HCT116 (cell line): ENCODE measurements around the gene STPG2.

Experiments
- CEBPB ChIP-seq: IDR thresholded peaks from 2 replicates; pipeline ENCODE4 v1.6.1; 2012; ENCODE audit warnings: low read depth
- EGR1 ChIP-seq: IDR thresholded peaks from 2 replicates; pipeline ENCODE4 v1.6.1; 2012; ENCODE audit warnings: low read depth
- EZH2 ChIP-seq: fragments of 200-600 bp; sonication (generic); IDR thresholded peaks from 2 replicates; pipeline ENCODE4 v1.6.1; 2017; ENCODE audit warnings: antibody characterized with exemption, mixed run types
- EZH2phosphoT487 ChIP-seq: fragments of 200-600 bp; IDR thresholded peaks from 2 replicates; pipeline ENCODE4 v1.6.1; 2018; ENCODE audit warnings: antibody characterized with exemption, borderline replicate concordance
- POLR2A ChIP-seq: IDR thresholded peaks from 2 replicates; pipeline ENCODE4 v1.7.0; 2011; ENCODE audit warnings: borderline replicate concordance; ENCODE audit not compliant: insufficient read depth, insufficient read length; ENCODE audit errors: extremely low read depth
- POLR2AphosphoS5 ChIP-seq: IDR thresholded peaks from 2 replicates; pipeline ENCODE4 v1.6.1; 2011; ENCODE audit warnings: mild to moderate bottlenecking, low read depth, low read length, moderate library complexity
- SP1 ChIP-seq: IDR thresholded peaks from 2 replicates; pipeline ENCODE4 v1.6.1; 2012; ENCODE audit warnings: low read depth
- SRF ChIP-seq: IDR thresholded peaks from 2 replicates; pipeline ENCODE4 v1.6.1; 2012; ENCODE audit warnings: low read depth
- TCF7L2 ChIP-seq: IDR thresholded peaks from 2 replicates; pipeline ENCODE4 v1.7.0; 2011; ENCODE audit warnings: borderline replicate concordance, inconsistent platforms; ENCODE audit not compliant: insufficient read depth, insufficient read length; ENCODE audit errors: extremely low read depth
- YY1 ChIP-seq: IDR thresholded peaks from 2 replicates; pipeline ENCODE4 v1.6.1; 2011; ENCODE audit warnings: low read length, low read depth, moderate library complexity, mild to moderate bottlenecking; ENCODE audit not compliant: insufficient replicate concordance; ENCODE audit errors: extremely low read depth
- TF ChIP-seq, protein P1 (sequence below): IDR thresholded peaks from 2 replicates; pipeline ENCODE4 v1.6.1; 2011; ENCODE audit warnings: mild to moderate bottlenecking, low read length, moderate library complexity; ENCODE audit not compliant: insufficient replicate concordance; ENCODE audit errors: extremely low read depth
- TF ChIP-seq, protein P2 (sequence below), 3 experiments: fragments of 200-600 bp in 1 of 3; sonication (generic) in 1 of 3; IDR thresholded peaks in 2 of 3; conservative IDR thresholded peaks in 1 of 3; 2 replicates each; pipeline ENCODE4 v1.5.1; 2012 to 2017; ENCODE audit warnings: low read depth in 2 of 3, low read length in 2 of 3, antibody characterized with exemption in 1 of 3, borderline replicate concordance in 1 of 3, control low read depth in 1 of 3, mild to moderate bottlenecking in 1 of 3, mixed read lengths in 1 of 3, mixed run types in 1 of 3, moderate library complexity in 1 of 3; ENCODE audit not compliant: insufficient read depth in 1 of 3
- TF ChIP-seq, protein P3 (sequence below): IDR thresholded peaks from 2 replicates; pipeline ENCODE4 v1.6.1; 2012
- TF ChIP-seq, protein P4 (sequence below): IDR thresholded peaks from 2 replicates; pipeline ENCODE4 v1.6.1; 2012

DNA sequence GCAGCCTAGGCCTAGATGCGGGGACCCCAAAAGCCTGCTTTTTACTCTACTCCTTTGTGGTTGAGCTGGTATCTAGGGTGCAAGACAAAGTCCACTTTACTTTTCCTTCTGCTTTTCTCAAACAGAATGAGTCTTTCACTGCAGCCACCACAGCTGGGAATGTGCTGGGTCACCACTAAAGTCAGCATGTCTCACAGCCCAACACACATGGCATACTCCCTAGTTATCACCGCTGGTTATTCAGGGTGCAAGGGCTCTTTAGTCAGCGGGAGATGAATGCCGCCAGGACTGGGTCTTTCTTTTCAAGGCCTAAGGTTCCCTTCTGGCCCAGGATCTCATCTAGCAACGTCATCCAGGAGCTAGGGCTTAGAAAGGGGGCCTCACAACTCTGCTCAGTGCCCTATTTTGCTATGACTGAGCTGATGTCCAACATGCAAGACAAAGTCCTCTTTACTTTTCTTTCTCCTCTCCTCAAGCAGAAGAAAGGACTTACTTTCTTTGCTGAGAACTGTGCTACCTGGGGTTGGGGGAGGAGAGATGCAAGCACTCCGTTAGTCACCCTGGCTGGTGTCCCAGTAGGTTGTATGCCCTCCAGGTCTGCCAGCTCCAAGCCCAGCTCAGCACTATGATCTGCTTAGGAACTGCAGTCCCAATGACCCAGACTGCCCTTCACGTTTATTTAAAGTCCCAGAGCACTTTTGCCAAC is 22.9 kb upstream of the STPG2 start:
- no peak for TF ChIP-seq SRF
- TF ChIP-seq EGR1 = no peak
- no peak for TF ChIP-seq EZH2phosphoT487
- TF ChIP-seq, protein P1, sequence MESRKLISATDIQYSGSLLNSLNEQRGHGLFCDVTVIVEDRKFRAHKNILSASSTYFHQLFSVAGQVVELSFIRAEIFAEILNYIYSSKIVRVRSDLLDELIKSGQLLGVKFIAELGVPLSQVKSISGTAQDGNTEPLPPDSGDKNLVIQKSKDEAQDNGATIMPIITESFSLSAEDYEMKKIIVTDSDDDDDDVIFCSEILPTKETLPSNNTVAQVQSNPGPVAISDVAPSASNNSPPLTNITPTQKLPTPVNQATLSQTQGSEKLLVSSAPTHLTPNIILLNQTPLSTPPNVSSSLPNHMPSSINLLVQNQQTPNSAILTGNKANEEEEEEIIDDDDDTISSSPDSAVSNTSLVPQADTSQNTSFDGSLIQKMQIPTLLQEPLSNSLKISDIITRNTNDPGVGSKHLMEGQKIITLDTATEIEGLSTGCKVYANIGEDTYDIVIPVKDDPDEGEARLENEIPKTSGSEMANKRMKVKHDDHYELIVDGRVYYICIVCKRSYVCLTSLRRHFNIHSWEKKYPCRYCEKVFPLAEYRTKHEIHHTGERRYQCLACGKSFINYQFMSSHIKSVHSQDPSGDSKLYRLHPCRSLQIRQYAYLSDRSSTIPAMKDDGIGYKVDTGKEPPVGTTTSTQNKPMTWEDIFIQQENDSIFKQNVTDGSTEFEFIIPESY = no peak
- TF ChIP-seq SP1 = no peak
- TF ChIP-seq, protein P2, sequence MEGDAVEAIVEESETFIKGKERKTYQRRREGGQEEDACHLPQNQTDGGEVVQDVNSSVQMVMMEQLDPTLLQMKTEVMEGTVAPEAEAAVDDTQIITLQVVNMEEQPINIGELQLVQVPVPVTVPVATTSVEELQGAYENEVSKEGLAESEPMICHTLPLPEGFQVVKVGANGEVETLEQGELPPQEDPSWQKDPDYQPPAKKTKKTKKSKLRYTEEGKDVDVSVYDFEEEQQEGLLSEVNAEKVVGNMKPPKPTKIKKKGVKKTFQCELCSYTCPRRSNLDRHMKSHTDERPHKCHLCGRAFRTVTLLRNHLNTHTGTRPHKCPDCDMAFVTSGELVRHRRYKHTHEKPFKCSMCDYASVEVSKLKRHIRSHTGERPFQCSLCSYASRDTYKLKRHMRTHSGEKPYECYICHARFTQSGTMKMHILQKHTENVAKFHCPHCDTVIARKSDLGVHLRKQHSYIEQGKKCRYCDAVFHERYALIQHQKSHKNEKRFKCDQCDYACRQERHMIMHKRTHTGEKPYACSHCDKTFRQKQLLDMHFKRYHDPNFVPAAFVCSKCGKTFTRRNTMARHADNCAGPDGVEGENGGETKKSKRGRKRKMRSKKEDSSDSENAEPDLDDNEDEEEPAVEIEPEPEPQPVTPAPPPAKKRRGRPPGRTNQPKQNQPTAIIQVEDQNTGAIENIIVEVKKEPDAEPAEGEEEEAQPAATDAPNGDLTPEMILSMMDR (IDR thresholded peaks at IDR 0.05 in 2 of 3, conservative IDR thresholded peaks at IDR 0.05 in 1 of 3; ENCODE audit: borderline replicate concordance in 1 of 3, insufficient read depth in 1 of 3, low read depth in 2 of 3, low read length in 2 of 3) = no peak
- no peak for TF ChIP-seq POLR2A
- no peak for TF ChIP-seq YY1
- no peak for TF ChIP-seq EZH2
- TF ChIP-seq POLR2AphosphoS5 = peak; percentile 27; the same call in 1 of the 2 replicates
- no peak for TF ChIP-seq CEBPB
- TF ChIP-seq, protein P3, sequence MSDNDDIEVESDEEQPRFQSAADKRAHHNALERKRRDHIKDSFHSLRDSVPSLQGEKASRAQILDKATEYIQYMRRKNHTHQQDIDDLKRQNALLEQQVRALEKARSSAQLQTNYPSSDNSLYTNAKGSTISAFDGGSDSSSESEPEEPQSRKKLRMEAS = no peak
- peak; percentile 21 for TF ChIP-seq TCF7L2
- TF ChIP-seq, protein P4, sequence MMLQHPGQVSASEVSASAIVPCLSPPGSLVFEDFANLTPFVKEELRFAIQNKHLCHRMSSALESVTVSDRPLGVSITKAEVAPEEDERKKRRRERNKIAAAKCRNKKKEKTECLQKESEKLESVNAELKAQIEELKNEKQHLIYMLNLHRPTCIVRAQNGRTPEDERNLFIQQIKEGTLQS = no peak
